A549 (cell line): ENCODE data around the gene GRIK1. TPM values are rescaled to one million over a fixed set of nuclear protein-coding genes. Genes with fewer than 3 reads are reported as not detected.

Experiments
- ATAC-seq, 2 experiments: fragments of 200-7000 bp in 1 of 2; fragments of >200 bp in 1 of 2; cut with Nextera tagmentation in 1 of 2; cut with Tn5 transposase in 1 of 2; 3 replicates each; pipeline versions ENCODE4 v1.8.0 to v1.9.1; 2018 to 2020; ENCODE audit warnings: mild to moderate bottlenecking in 1 of 2, moderate library complexity in 1 of 2
- CTCF ChIA-PET: fragments of 300-600 bp; sonication (Branson Sonifier 250); formaldehyde crosslinking; extraction: SDS; loops from one replicate; lab custom pipeline; 2021; ENCODE audit warnings: antibody characterized with exemption, inconsistent platforms; lab: Yijun Ruan, JAX
- POLR2A ChIA-PET: fragments of 350-600 bp; formaldehyde crosslinking; extraction: SDS; loops from one replicate; lab custom pipeline; 2021; ENCODE audit warnings: antibody characterized with exemption, inconsistent platforms; lab: Yijun Ruan, JAX
- DNase-seq, 2 experiments: peaks; one replicate each; pipeline versions ENCODE4 v3.0.0 to v3.0.0-alpha.2; 2011 to 2016; ENCODE audit warnings: low read depth in 1 of 2, low spot score in 1 of 2
- FAIRE-seq: peaks from 2 replicates; lab custom pipeline; 2011; peaks lifted over from hg19 to GRCh38; lab: Jason Lieb, UNC
- H3K27ac ChIP-seq, 2 experiments: fragments of >200 bp; sonication (Bioruptor Twin); formaldehyde crosslinking; 3 replicates each; pipeline ENCODE4 v1.5.1; 2016 to 2017
- H3K4me1 ChIP-seq: fragments of >200 bp; sonication (Bioruptor Twin); formaldehyde crosslinking; 3 replicates; pipeline ENCODE4 v1.6.1; 2016
- H3K4me2 ChIP-seq: fragments of >200 bp; sonication (Bioruptor Twin); formaldehyde crosslinking; 3 replicates; pipeline ENCODE4 v1.6.1; 2016
- H3K4me3 ChIP-seq: fragments of >200 bp; sonication (Bioruptor Twin); formaldehyde crosslinking; 3 replicates; pipeline ENCODE4 v1.5.1; 2016
- H3K9me3 ChIP-seq: fragments of >200 bp; sonication (Bioruptor Twin); formaldehyde crosslinking; 3 replicates; pipeline ENCODE4 v1.6.1; 2016
- BHLHE40 ChIP-seq: IDR thresholded peaks from 2 replicates; pipeline ENCODE4 v1.6.1; 2012; ENCODE audit warnings: low read depth, low read length, inconsistent platforms
- EP300 ChIP-seq, 2 experiments: fragments of >200 bp; sonication (Bioruptor Twin); formaldehyde crosslinking; IDR thresholded peaks; 2 replicates in 1 of 2; 3 replicates in 1 of 2; pipeline ENCODE4 v1.6.1; 2016 to 2017
- HDAC2 ChIP-seq: fragments of 200-600 bp; sonication (generic); IDR thresholded peaks from 2 replicates; pipeline ENCODE4 v1.6.1; 2016
- HOXA7 ChIP-seq: fragments of 250-450 bp; sonication (Bioruptor Pico); IDR thresholded peaks from 2 replicates; pipeline ENCODE4 v1.5.0; 2020; ENCODE audit warnings: mild to moderate bottlenecking, moderate library complexity
- MAFK ChIP-seq: fragments of 450-650 bp; IDR thresholded peaks from 2 replicates; pipeline ENCODE4 v1.6.1; 2014; ENCODE audit not compliant: partially characterized antibody
- NPAS2 ChIP-seq: fragments of 250-450 bp; sonication (Bioruptor Pico); IDR thresholded peaks from 2 replicates; pipeline ENCODE4 v1.8.0; 2022; ENCODE audit warnings: mild to moderate bottlenecking, moderate library complexity, borderline replicate concordance
- POLR2A ChIP-seq: IDR thresholded peaks from 2 replicates; pipeline ENCODE4 v1.6.1; 2012; ENCODE audit warnings: mild to moderate bottlenecking, low read length
- RAD21 ChIP-seq, 2 experiments: fragments of >200 bp in 1 of 2; sonication (Bioruptor Twin) in 1 of 2; formaldehyde crosslinking in 1 of 2; IDR thresholded peaks in 1 of 2; conservative IDR thresholded peaks in 1 of 2; 2 replicates in 1 of 2; 3 replicates in 1 of 2; pipeline ENCODE4 v1.6.1; 2012 to 2018; ENCODE audit warnings: inconsistent platforms in 1 of 2
- SMC3 ChIP-seq: fragments of >200 bp; sonication (Bioruptor Twin); formaldehyde crosslinking; IDR thresholded peaks from 3 replicates; pipeline ENCODE4 v1.6.1; 2018; ENCODE audit warnings: inconsistent platforms
- TFCP2L1 ChIP-seq: fragments of 250-450 bp; sonication (Bioruptor Pico); IDR thresholded peaks from 2 replicates; pipeline ENCODE4 v1.5.0; 2021; ENCODE audit warnings: mild to moderate bottlenecking
- WGBS: methylation state at CpG from one replicate; pipeline ENCODE4 v1.1.6; 2017; ENCODE audit errors: missing lambda C conversion rate; 5-methylcytosine and 5-hydroxymethylcytosine counted together
- polyA plus RNA-seq, 4 experiments: library from polyadenylated mRNA; depleted of rRNA in 3 of 4; stranded (reverse); fragments of >200 nt; fragmentation: RNase III in 1 of 4; extraction: RNeasy Plus Mini Kit Qiagen cat#74134 plus additional on column Dnase treatment in 1 of 4; gene quantifications; 2 replicates in 3 of 4; 3 replicates in 1 of 4; pipeline ENCODE4 v1.2.3, GENCODE V29; 2011 to 2017
- TF ChIP-seq, protein P1 (sequence below): fragments of >200 bp; sonication (Bioruptor Twin); formaldehyde crosslinking; IDR thresholded peaks from 3 replicates; pipeline ENCODE4 v1.6.1; 2016
- TF ChIP-seq, protein P2 (sequence below): IDR thresholded peaks from 2 replicates; pipeline ENCODE4 v1.6.1; 2012; ENCODE audit warnings: low read depth, borderline replicate concordance

GRIK1 gene
- polyA plus RNA-seq, 2 of the 4 experiments (the other 2 are of a cell fraction): not detected

DNA sequence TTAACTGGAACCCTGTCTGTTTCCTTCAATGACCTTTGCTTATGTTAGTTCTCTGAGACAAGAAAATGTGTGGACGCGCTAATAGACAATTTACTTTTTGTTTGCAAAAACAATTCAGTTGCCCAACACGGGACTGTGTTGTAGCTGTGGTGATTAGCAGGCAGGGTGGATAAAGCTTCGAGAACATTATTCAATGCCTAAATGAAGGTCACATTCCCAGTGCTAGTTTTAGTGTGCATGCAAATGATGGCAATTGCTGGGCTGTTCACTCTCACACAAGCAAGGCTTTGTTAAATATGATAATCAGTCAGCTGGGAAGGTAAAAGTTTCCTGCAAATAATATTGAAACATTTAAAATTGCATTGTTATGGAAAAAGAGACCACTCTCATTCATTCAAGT is 452.6 kb downstream of the GRIK1 start:
- Histone ChIP-seq H3K27ac (no peak overlapping the region), H3K4me3 (no peak overlapping the region), H3K9me3 (no peaks in the 10 kb centered on the region), H3K4me1 (no peaks in the 10 kb centered on the region), H3K4me2 (no peak overlapping the region)
- CTCF ChIA-PET: interaction anchor here (0.9 kb wide), 1 partner anchor 10 kb away, joined by 3 read pairs; no protein-coding TSS in a partner anchor
- no peak for ATAC-seq
- FAIRE-seq: no peak
- 64% methylated on average over 4 of the region's 4 CpGs for WGBS
- no peak for DNase-seq
- TF ChIP-seq, protein P1, sequence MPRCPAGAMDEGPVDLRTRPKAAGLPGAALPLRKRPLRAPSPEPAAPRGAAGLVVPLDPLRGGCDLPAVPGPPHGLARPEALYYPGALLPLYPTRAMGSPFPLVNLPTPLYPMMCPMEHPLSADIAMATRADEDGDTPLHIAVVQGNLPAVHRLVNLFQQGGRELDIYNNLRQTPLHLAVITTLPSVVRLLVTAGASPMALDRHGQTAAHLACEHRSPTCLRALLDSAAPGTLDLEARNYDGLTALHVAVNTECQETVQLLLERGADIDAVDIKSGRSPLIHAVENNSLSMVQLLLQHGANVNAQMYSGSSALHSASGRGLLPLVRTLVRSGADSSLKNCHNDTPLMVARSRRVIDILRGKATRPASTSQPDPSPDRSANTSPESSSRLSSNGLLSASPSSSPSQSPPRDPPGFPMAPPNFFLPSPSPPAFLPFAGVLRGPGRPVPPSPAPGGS: no peak
- TF ChIP-seq BHLHE40 (no peak), POLR2A (no peak), RAD21 (conservative IDR thresholded peaks at IDR 0.05 in 1 of 2, IDR thresholded peaks at IDR 0.05 in 1 of 2) (no peak), EP300 (IDR thresholded peaks at IDR 0.05) (no peak), TFCP2L1 (CRISPR knock-in tag) (no peak), NPAS2 (CRISPR knock-in tag) (no peak), HOXA7 (no peak), MAFK (no peak), HDAC2 (no peak), SMC3 (no peak)
- TF ChIP-seq, protein P2, sequence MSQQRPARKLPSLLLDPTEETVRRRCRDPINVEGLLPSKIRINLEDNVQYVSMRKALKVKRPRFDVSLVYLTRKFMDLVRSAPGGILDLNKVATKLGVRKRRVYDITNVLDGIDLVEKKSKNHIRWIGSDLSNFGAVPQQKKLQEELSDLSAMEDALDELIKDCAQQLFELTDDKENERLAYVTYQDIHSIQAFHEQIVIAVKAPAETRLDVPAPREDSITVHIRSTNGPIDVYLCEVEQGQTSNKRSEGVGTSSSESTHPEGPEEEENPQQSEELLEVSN: no peak
- POLR2A ChIA-PET: no interaction called here

Other genes starting within 250 kb of the GRIK1 start
- not detected in 2 replicates for gene CLDN17, start 226.8 kb upstream of the GRIK1 start, polyA plus RNA-seq (2011; rRNA removed)
- not detected in 3 replicates for gene CLDN17, start 226.8 kb upstream of the GRIK1 start, polyA plus RNA-seq (2017; fragmentation: RNase III; extraction: RNeasy Plus Mini Kit Qiagen cat#74134 plus additional on column Dnase treatment)